ENCODE measurements around the gene OSBPL3.

The OSBPL3 gene

GRCh38 chr7:24825931-24826661, 153.9 kb downstream of the OSBPL3 start:
- Histone ChIP-seq H3K4me1 (ENCODE audit: control insufficient read depth, insufficient read depth, low read length) (peaks cover 58% of the 10 kb centered on the region), H3K36me3 (ENCODE audit: control insufficient read depth, insufficient read depth, low read length) (no peaks in the 10 kb centered on the region), H3K27me3 (ENCODE audit: control insufficient read depth, insufficient read depth, low read length) (no peaks in the 10 kb centered on the region)

GRCh38 chr7:24825381-24825794, 154.6 kb downstream of the OSBPL3 start:
- peaks cover 65% of the 10 kb centered on the region for H3K4me1 ChIP-seq (ENCODE audit: control insufficient read depth, insufficient read depth, low read length)
- H3K4me3 ChIP-seq (ENCODE audit: low read length): no peak overlapping the region
- H3K9ac ChIP-seq (ENCODE audit: low read length): no peak overlapping the region
- H3K36me3 ChIP-seq (ENCODE audit: control insufficient read depth, insufficient read depth, low read length): no peaks in the 10 kb centered on the region
- H3K9me3 ChIP-seq (ENCODE audit: control insufficient read depth, low read length): no peaks in the 10 kb centered on the region
- H3K27me3 ChIP-seq (ENCODE audit: control insufficient read depth, insufficient read depth, low read length): no peaks in the 10 kb centered on the region

More at GRCh38 chr7:24825931-24826661, 153.9 kb downstream of the OSBPL3 start:
- H3K9ac ChIP-seq (ENCODE audit: low read length): no peak overlapping the region
- H3K4me3 ChIP-seq (ENCODE audit: low read length): peak overlapping the region; percentile 27
- H3K9me3 ChIP-seq (ENCODE audit: control insufficient read depth, low read length): no peaks in the 10 kb centered on the region

- peaks cover 63% of the 10 kb centered on the region for H3K4me1 ChIP-seq (ENCODE audit: control insufficient read depth, insufficient read depth, low read length)
- H3K36me3 ChIP-seq (ENCODE audit: control insufficient read depth, insufficient read depth, low read length): no peaks in the 10 kb centered on the region
- H3K4me3 ChIP-seq (ENCODE audit: low read length): no peak overlapping the region
- no peak overlapping the region for H3K9ac ChIP-seq (ENCODE audit: low read length)
- no peaks in the 10 kb centered on the region for H3K9me3 ChIP-seq (ENCODE audit: control insufficient read depth, low read length)
- H3K27me3 ChIP-seq (ENCODE audit: control insufficient read depth, insufficient read depth, low read length): no peaks in the 10 kb centered on the region
Observed at GRCh38 chr7:24824896-24825295, 155.1 kb downstream of the OSBPL3 start.

- Histone ChIP-seq H3K4me1 (ENCODE audit: control insufficient read depth, insufficient read depth, low read length) (peaks cover 59% of the 10 kb centered on the region), H3K36me3 (ENCODE audit: control insufficient read depth, insufficient read depth, low read length) (no peaks in the 10 kb centered on the region)
Observed at GRCh38 chr7:24824400-24824799, 155.6 kb downstream of the OSBPL3 start.

GRCh38 chr7:24821754-24822054, 158.3 kb downstream of the OSBPL3 start:
- Histone ChIP-seq H3K9ac (ENCODE audit: low read length) (no peak overlapping the region), H3K9me3 (ENCODE audit: control insufficient read depth, low read length) (no peaks in the 10 kb centered on the region), H3K27me3 (ENCODE audit: control insufficient read depth, insufficient read depth, low read length) (no peaks in the 10 kb centered on the region), H3K4me3 (ENCODE audit: low read length) (no peak overlapping the region), H3K4me1 (ENCODE audit: control insufficient read depth, insufficient read depth, low read length) (peaks cover 37% of the 10 kb centered on the region), H3K36me3 (ENCODE audit: control insufficient read depth, insufficient read depth, low read length) (no peaks in the 10 kb centered on the region)

More at GRCh38 chr7:24824400-24824799, 155.6 kb downstream of the OSBPL3 start:
- Histone ChIP-seq H3K27me3 (ENCODE audit: control insufficient read depth, insufficient read depth, low read length) (no peaks in the 10 kb centered on the region), H3K9ac (ENCODE audit: low read length) (no peak overlapping the region), H3K4me3 (ENCODE audit: low read length) (no peak overlapping the region), H3K9me3 (ENCODE audit: control insufficient read depth, low read length) (no peaks in the 10 kb centered on the region)

- Histone ChIP-seq H3K36me3 (ENCODE audit: control insufficient read depth, insufficient read depth, low read length) (no peaks in the 10 kb centered on the region), H3K27me3 (ENCODE audit: control insufficient read depth, insufficient read depth, low read length) (no peaks in the 10 kb centered on the region), H3K9me3 (ENCODE audit: control insufficient read depth, low read length) (no peaks in the 10 kb centered on the region), H3K4me1 (ENCODE audit: control insufficient read depth, insufficient read depth, low read length) (peaks cover 32% of the 10 kb centered on the region), H3K4me3 (ENCODE audit: low read length) (no peak overlapping the region), H3K9ac (ENCODE audit: low read length) (no peak overlapping the region)
Observed at GRCh38 chr7:24821045-24821753, 158.8 kb downstream of the OSBPL3 start.

- Histone ChIP-seq H3K36me3 (ENCODE audit: control insufficient read depth, insufficient read depth, low read length) (no peaks in the 10 kb centered on the region), H3K27me3 (ENCODE audit: control insufficient read depth, insufficient read depth, low read length) (no peaks in the 10 kb centered on the region), H3K9me3 (ENCODE audit: control insufficient read depth, low read length) (no peaks in the 10 kb centered on the region), H3K4me1 (ENCODE audit: control insufficient read depth, insufficient read depth, low read length) (peaks cover 29% of the 10 kb centered on the region), H3K9ac (ENCODE audit: low read length) (no peak overlapping the region), H3K4me3 (ENCODE audit: low read length) (no peak overlapping the region)
Observed at GRCh38 chr7:24820730-24821044, 159.3 kb downstream of the OSBPL3 start.

GRCh38 chr7:24819916-24820689, 159.9 kb downstream of the OSBPL3 start:
- Histone ChIP-seq H3K9ac (ENCODE audit: low read length) (no peak overlapping the region), H3K9me3 (ENCODE audit: control insufficient read depth, low read length) (no peaks in the 10 kb centered on the region), H3K4me3 (ENCODE audit: low read length) (no peak overlapping the region), H3K27me3 (ENCODE audit: control insufficient read depth, insufficient read depth, low read length) (no peaks in the 10 kb centered on the region), H3K4me1 (ENCODE audit: control insufficient read depth, insufficient read depth, low read length) (peaks cover 24% of the 10 kb centered on the region), H3K36me3 (ENCODE audit: control insufficient read depth, insufficient read depth, low read length) (no peaks in the 10 kb centered on the region)

GRCh38 chr7:24817339-24817738, 162.6 kb downstream of the OSBPL3 start:
- Histone ChIP-seq H3K4me1 (ENCODE audit: control insufficient read depth, insufficient read depth, low read length) (peaks cover 19% of the 10 kb centered on the region), H3K36me3 (ENCODE audit: control insufficient read depth, insufficient read depth, low read length) (no peaks in the 10 kb centered on the region), H3K4me3 (ENCODE audit: low read length) (no peak overlapping the region), H3K9ac (ENCODE audit: low read length) (no peak overlapping the region), H3K27me3 (ENCODE audit: control insufficient read depth, insufficient read depth, low read length) (no peaks in the 10 kb centered on the region), H3K9me3 (ENCODE audit: control insufficient read depth, low read length) (no peaks in the 10 kb centered on the region)

- Histone ChIP-seq H3K9me3 (ENCODE audit: control insufficient read depth, low read length) (no peaks in the 10 kb centered on the region), H3K27me3 (ENCODE audit: control insufficient read depth, insufficient read depth, low read length) (no peaks in the 10 kb centered on the region)
Observed at GRCh38 chr7:24816868-24817267, 163.1 kb downstream of the OSBPL3 start.

GRCh38 chr7:24812305-24812945, 167.6 kb downstream of the OSBPL3 start:
- H3K4me3 ChIP-seq (ENCODE audit: low read length): no peak overlapping the region
- no peak overlapping the region for H3K9ac ChIP-seq (ENCODE audit: low read length)
- no peaks in the 10 kb centered on the region for H3K27me3 ChIP-seq (ENCODE audit: control insufficient read depth, insufficient read depth, low read length)
- H3K9me3 ChIP-seq (ENCODE audit: control insufficient read depth, low read length): no peaks in the 10 kb centered on the region
- H3K36me3 ChIP-seq (ENCODE audit: control insufficient read depth, insufficient read depth, low read length): no peaks in the 10 kb centered on the region
- H3K4me1 ChIP-seq (ENCODE audit: control insufficient read depth, insufficient read depth, low read length): no peaks in the 10 kb centered on the region

More at GRCh38 chr7:24816868-24817267, 163.1 kb downstream of the OSBPL3 start:
- no peak overlapping the region for H3K9ac ChIP-seq (ENCODE audit: low read length)
- no peak overlapping the region for H3K4me3 ChIP-seq (ENCODE audit: low read length)
- H3K4me1 ChIP-seq (ENCODE audit: control insufficient read depth, insufficient read depth, low read length): peaks cover 17% of the 10 kb centered on the region
- H3K36me3 ChIP-seq (ENCODE audit: control insufficient read depth, insufficient read depth, low read length): no peaks in the 10 kb centered on the region

GRCh38 chr7:24808518-24808917, 171.5 kb downstream of the OSBPL3 start:
- Histone ChIP-seq H3K4me1 (ENCODE audit: control insufficient read depth, insufficient read depth, low read length) (no peaks in the 10 kb centered on the region), H3K4me3 (ENCODE audit: low read length) (no peak overlapping the region), H3K9ac (ENCODE audit: low read length) (no peak overlapping the region), H3K27me3 (ENCODE audit: control insufficient read depth, insufficient read depth, low read length) (no peaks in the 10 kb centered on the region), H3K9me3 (ENCODE audit: control insufficient read depth, low read length) (no peaks in the 10 kb centered on the region), H3K36me3 (ENCODE audit: control insufficient read depth, insufficient read depth, low read length) (no peaks in the 10 kb centered on the region)

Measured in mucosa of stomach (tissue), 1 donor.